GM18907 (cell line): Measurements from ENCODE around the gene ZNF813.

Source experiments
- ATAC-seq: cut with Tn5 transposase; IDR thresholded peaks from one replicate; pipeline ENCODE4 v1.9.1; 2021; ENCODE audit warnings: mild to moderate bottlenecking, moderate library complexity; ENCODE audit not compliant: unreplicated experiment

Gene ZNF813

DNA sequence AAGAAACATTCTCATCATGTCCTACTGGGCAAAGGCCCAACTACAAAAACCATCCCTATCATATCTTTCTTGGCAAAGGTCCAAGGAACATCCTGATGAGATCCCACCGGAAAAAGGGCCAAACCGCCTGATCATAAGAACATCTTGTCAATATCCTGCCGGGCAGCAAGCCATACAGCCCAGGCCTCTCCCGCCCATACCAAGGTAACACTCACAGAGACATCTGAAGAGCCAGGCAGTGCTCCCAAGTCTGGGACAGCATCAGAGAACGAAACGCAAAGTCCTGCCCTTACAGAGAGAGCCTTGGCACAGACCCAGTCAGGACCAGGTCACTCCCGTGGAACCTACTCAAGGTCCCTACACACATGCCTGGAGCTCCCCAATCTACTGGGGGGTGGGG is 51.9 kb downstream of the ZNF813 start:
- ATAC-seq: no peak

- no peak for ATAC-seq
These were observed 52.6 kb downstream of the ZNF813 start for GRCh38 chr19:53520163-53520546.

- peak; percentile 99 for ATAC-seq
These were observed 53.2 kb downstream of the ZNF813 start for GRCh38 chr19:53520547-53521372.

DNA sequence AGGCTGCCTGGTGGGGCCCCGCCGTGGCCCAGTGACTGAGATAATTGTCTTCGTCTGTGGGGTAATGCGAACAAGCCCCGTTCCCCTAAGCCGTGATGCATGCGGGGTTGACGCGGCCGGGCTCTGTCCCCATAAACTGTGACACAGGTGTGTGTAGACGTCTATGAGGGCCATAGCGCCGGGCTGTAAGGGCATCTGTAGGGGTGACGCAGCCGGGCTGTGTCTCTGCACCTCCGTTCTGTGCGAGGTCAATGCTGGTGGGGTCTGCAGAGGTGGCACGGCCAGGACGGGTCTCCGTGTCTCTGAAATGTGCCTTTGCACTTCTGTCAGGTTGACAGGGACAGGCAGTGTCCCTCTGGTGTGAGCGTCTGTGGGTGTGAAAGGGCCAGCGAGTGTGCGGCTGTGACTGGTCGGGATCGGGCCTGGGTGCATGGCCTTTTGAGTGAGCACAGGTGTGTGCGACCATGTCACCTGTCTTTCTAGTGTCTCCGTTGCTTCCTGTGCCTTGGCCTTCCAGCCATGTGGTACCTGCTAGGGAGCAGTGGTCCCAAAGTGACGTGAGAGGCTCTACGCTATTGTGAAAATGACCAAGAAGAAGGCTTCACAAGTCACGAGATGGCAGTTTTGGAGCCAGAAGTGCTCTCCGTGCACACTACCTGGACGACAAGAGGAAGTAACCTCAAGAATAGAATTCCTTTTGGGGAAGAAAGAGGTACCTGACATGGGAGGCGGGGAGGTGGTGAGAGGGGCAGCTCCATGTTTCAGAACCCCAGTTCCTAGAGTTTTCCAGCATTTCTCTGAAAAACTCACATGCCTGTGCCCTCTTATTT is 54.1 kb downstream of the ZNF813 start:
- ATAC-seq: no peak

DNA sequence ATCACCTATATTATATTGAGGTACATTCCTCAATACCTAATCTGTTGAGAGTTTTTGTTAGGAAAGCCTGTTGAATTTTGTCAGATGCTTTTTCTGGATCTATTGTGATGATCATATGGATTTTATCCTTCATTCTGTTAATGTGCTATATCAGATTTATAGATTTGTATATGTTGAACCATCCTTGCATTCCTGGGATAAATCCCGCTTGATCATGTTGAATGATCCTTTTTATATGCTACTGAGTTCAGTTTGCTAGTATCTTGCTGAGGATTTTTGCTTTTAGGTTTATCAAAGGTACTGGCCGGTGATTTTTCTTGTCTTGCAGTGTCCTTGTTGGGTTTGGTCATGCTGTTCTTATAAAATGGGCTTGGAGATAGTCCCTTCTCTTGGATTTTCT is 58.4 kb downstream of the ZNF813 start:
- no peak for ATAC-seq

- ATAC-seq: no peak
These were observed 63.1 kb downstream of the ZNF813 start for GRCh38 chr19:53530622-53531021.

- no peak for ATAC-seq
These were observed 63.9 kb downstream of the ZNF813 start for GRCh38 chr19:53531457-53531856.

DNA sequence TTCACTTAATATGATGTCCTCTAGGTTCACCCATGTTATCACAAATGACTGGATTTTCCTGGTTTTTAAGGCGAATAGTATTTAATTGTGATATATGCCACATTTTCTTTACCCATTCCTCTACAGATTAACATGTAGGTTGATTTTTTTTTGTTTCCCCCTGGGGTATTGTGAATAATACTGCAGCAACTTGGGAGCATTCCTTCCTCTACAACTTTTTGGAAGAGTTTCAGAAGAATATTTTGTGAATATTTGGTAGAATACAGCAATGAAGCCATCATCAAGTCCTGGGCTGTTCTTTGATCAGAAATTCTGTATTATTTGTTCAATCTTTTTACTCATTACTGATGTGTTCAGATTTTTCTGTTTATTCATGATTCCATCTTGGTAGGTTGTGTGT is 64.8 kb downstream of the ZNF813 start:
- no peak for ATAC-seq

GRCh38 chr19:53536225-53536548 is 68.7 kb downstream of the ZNF813 start:
- ATAC-seq: no peak

DNA sequence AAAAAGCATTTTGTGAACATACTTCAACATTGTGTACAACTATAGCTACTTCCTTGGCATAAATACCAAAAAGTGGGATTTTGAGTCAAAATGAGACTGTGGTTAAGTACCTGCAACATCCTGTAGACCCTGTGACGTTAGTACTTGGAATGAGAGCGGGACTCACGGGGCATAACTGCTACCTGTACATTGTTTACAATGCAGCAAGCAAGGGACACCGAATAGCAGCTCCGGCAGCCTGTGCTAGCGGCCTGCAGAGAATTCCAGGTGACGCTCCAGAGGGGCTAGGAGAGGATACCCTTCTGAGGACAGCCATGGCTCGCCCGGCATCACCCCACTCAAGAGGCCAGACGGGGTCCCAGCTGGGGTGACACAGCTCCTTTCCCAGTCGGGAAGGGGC is 69.6 kb downstream of the ZNF813 start:
- peak; percentile 14 for ATAC-seq

DNA sequence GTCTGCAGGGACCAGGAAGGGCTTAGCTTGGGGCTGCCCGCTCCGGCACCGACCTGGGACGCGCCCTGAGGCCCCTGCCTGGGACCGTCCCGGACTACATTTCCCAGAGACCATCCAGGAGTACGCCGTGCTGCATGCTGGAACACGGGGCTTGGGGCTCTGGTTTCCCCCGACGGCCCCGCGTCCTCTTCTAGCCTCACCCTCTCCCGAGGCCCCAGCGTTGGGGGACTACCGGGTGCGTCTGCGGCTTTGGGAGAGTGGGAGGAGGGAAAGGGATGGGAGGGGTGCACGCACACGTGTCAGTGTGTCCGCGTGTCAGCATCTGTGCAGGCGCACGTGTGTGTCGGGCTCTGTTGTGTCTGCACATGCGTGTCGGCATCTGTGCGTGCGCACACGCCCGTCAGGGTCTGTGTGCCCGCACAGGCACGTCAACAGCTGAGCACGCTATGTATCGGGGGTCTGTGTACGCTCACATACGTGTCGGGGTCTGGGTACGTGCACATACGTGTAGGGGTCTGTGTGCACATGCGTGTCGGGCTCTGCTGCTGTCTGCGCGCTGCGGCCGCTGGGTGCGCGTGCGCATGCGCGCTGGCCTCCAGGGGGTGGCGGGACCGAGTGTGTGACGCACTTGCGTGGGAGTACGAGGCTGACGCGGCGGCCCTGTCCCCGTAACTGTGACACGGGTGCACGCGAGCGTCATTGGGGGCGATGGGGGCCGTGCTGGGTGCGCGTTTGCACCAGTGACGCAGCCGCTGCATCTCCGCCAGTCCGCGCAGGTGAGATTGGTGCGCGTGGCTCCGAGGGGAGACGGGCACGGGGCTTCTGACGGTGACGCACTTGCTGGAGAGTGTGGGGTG is 70.2 kb downstream of the ZNF813 start, which contains the start of gene ZNF331:
Gene ZNF331, plus strand, starts transcription at position 625 of the 857 bp plus-strand sequence. CDS start 31,232 bp downstream, outside the sequence.
- ATAC-seq: peak; percentile 70

DNA sequence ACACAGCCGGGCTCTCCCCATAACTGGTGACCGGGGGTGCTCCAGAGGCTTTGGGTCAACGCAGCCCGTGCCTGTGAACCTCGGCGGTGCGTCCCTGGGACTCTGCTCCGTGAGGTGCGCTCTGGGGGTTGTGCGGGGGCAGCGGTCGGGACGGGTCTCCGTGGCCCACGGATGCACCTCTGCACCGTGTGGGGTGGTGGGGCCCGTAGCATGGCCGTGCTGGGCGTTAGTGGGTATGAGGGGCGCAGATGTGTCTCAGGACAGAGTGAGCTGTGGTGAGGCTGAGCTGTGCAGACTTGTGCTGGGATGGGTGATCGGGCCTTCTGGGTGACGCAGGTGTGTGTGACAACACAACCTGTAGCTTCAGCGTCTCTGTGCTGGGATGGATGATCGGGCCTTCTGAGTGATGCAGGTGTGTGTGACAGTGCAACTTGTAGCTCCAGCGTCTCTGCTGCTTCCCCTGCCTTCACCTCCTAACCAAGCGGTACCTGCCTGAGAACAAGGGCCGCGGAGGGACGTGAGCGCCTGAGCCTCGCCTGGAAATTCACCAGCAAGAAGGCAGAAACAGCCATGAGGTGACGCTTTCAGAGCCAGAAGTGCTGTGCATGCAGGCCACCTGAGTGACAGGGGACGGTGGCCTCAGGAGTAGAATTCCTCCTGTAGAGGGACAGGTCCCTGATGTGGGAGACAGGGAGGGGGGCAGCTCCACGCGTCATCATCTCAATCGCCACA is 71.0 kb downstream of the ZNF813 start:
- peak; percentile 28 for ATAC-seq

GRCh38 chr19:53540091-53540490 is 72.6 kb downstream of the ZNF813 start:
- no peak for ATAC-seq

DNA sequence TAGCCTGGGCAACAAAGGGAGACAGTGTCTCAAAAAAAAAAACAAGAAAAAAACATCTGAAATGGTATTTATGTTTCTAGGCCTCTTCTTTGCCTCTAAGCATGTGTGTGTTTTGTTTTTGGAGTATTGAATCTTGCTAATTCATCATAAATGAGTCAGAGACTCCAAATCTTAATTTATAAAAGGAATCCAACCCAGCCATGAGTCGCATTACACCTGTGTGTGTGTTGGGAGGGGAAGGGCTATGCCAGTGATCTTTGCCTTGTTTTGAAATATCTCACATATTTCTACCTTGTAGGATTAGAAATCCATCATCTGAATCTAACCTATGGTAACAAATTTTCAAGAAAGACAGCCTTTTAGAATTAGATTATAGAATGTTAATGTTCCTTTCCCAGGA is 74.4 kb downstream of the ZNF813 start:
- ATAC-seq: no peak

DNA sequence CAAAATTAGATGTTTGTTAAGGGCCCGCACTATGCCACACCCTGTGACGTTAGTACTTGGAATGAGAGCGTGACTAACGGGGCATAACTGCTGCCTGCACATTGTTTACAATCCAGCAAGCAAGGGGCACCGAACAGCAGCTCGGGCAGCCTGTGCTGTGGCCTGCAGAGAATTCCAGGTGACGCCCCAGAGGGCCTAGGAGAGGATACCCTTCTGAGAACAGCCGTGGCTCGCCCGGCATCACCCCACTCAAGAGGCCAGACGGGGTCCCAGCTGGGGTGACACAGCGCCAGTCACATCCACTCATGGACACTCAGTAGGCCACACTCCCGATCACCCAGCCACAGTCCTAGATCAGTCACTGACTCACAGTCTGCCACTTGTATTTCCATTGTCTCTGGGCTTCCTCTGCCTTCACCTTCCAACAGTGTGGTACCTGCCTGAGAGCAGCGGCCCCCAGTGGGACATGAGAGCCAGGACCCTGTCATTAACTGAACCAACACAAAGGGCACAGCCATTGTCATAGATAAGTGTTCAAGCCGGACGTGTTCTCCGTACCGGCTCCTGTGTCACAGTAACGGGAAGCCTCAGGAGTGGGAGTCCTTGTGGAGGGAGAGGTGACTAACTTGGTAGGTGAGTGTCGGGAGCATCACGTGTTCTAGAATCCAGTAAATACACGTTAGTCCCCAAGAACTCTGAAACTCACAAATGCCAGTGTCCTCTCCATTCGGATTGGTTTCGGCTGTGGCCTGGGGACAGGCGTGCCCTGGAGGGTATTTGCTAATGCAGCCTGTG is 77.9 kb downstream of the ZNF813 start:
- ATAC-seq: no peak
